Measurements from ENCODE around the gene LINS1.

GRCh38 chr15:100602064-100602822 is at the start of gene LINS1, which contains the start of gene ASB7:
- TF ChIP-seq SMC3 (conservative IDR thresholded peaks at IDR 0.05; ENCODE audit: poor library complexity), result peak; percentile 24
- peak; percentile 73 for TF ChIP-seq REST (IDR thresholded peaks at IDR 0.05; ENCODE audit: borderline replicate concordance)
- TF ChIP-seq CTCF (IDR thresholded peaks at IDR 0.05; ENCODE audit: poor library complexity, severe bottlenecking), result no peak
